GM18867 (cell line): ENCODE measurements around the gene SLC2A13.

Experiments
- ATAC-seq: cut with Tn5 transposase; IDR thresholded peaks from one replicate; pipeline ENCODE4 v1.9.1; 2021; ENCODE audit warnings: mild to moderate bottlenecking, moderate library complexity; ENCODE audit not compliant: unreplicated experiment

Gene SLC2A13

GRCh38 chr12:39883411-39883810 lies 222.5 kb downstream of the SLC2A13 start:
- no peak for ATAC-seq

- ATAC-seq = no peak
Measured at GRCh38 chr12:39878753-39879152, 227.1 kb downstream of the SLC2A13 start.

GRCh38 chr12:39875721-39876120 lies 230.2 kb downstream of the SLC2A13 start:
- ATAC-seq = no peak

- no peak for ATAC-seq
Measured at GRCh38 chr12:39874785-39875184, 231.1 kb downstream of the SLC2A13 start.

GRCh38 chr12:39873065-39873464 lies 232.8 kb downstream of the SLC2A13 start:
- ATAC-seq = no peak

GRCh38 chr12:39872425-39872824 lies 233.5 kb downstream of the SLC2A13 start:
- ATAC-seq = no peak

- ATAC-seq = no peak
Measured at GRCh38 chr12:39868328-39868725, 237.6 kb downstream of the SLC2A13 start.

- ATAC-seq = no peak
Measured at GRCh38 chr12:39867631-39868327, 238.1 kb downstream of the SLC2A13 start.

GRCh38 chr12:39866135-39866534 lies 239.7 kb downstream of the SLC2A13 start:
- ATAC-seq = no peak

- ATAC-seq = no peak
Measured at GRCh38 chr12:39860695-39861094, 245.2 kb downstream of the SLC2A13 start.

- ATAC-seq = no peak
Measured at GRCh38 chr12:39853003-39853402, 252.9 kb downstream of the SLC2A13 start.

- no peak for ATAC-seq
Measured at GRCh38 chr12:39852346-39852745, 253.5 kb downstream of the SLC2A13 start.

- peak; percentile 40 for ATAC-seq
Measured at GRCh38 chr12:39848218-39848617, 257.7 kb downstream of the SLC2A13 start.

- ATAC-seq = no peak
Measured at GRCh38 chr12:39846971-39847650, 258.8 kb downstream of the SLC2A13 start.

- no peak for ATAC-seq
Measured at GRCh38 chr12:39846304-39846703, 259.6 kb downstream of the SLC2A13 start.

GRCh38 chr12:39840422-39840821 lies 265.5 kb downstream of the SLC2A13 start:
- no peak for ATAC-seq

GRCh38 chr12:39839072-39839471 lies 266.8 kb downstream of the SLC2A13 start:
- no peak for ATAC-seq

GRCh38 chr12:39835517-39836489 lies 270.1 kb downstream of the SLC2A13 start:
- peak; percentile 88 for ATAC-seq

- no peak for ATAC-seq
Measured at GRCh38 chr12:39831587-39832315, 274.1 kb downstream of the SLC2A13 start.

GRCh38 chr12:39830852-39831520 lies 274.9 kb downstream of the SLC2A13 start:
- ATAC-seq = no peak
